ENCODE data around the gene COL6A1.

The COL6A1 gene, protein sequence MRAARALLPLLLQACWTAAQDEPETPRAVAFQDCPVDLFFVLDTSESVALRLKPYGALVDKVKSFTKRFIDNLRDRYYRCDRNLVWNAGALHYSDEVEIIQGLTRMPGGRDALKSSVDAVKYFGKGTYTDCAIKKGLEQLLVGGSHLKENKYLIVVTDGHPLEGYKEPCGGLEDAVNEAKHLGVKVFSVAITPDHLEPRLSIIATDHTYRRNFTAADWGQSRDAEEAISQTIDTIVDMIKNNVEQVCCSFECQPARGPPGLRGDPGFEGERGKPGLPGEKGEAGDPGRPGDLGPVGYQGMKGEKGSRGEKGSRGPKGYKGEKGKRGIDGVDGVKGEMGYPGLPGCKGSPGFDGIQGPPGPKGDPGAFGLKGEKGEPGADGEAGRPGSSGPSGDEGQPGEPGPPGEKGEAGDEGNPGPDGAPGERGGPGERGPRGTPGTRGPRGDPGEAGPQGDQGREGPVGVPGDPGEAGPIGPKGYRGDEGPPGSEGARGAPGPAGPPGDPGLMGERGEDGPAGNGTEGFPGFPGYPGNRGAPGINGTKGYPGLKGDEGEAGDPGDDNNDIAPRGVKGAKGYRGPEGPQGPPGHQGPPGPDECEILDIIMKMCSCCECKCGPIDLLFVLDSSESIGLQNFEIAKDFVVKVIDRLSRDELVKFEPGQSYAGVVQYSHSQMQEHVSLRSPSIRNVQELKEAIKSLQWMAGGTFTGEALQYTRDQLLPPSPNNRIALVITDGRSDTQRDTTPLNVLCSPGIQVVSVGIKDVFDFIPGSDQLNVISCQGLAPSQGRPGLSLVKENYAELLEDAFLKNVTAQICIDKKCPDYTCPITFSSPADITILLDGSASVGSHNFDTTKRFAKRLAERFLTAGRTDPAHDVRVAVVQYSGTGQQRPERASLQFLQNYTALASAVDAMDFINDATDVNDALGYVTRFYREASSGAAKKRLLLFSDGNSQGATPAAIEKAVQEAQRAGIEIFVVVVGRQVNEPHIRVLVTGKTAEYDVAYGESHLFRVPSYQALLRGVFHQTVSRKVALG

GRCh38 chr21:45981151-45982091 lies at the start of gene COL6A1:
TSS of gene COL6A1 (plus strand) at chr21:45981770. CDS start at chr21:45981851, 81 bp downstream.
- TF ChIP-seq, protein P1, sequence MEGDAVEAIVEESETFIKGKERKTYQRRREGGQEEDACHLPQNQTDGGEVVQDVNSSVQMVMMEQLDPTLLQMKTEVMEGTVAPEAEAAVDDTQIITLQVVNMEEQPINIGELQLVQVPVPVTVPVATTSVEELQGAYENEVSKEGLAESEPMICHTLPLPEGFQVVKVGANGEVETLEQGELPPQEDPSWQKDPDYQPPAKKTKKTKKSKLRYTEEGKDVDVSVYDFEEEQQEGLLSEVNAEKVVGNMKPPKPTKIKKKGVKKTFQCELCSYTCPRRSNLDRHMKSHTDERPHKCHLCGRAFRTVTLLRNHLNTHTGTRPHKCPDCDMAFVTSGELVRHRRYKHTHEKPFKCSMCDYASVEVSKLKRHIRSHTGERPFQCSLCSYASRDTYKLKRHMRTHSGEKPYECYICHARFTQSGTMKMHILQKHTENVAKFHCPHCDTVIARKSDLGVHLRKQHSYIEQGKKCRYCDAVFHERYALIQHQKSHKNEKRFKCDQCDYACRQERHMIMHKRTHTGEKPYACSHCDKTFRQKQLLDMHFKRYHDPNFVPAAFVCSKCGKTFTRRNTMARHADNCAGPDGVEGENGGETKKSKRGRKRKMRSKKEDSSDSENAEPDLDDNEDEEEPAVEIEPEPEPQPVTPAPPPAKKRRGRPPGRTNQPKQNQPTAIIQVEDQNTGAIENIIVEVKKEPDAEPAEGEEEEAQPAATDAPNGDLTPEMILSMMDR (IDR thresholded peaks at IDR 0.05; ENCODE audit: low read depth, low read length, missing control alignments): no peak
- H3K4me3 ChIP-seq (ENCODE audit: low read depth, low read length): peak within 1 kb of the TSS; percentile 3; the same call in 1 of the 2 replicates
- DNase-seq (ENCODE audit: low read depth): no peak

- no peak overlapping the region for H3K4me3 ChIP-seq (ENCODE audit: low read depth, low read length)
- TF ChIP-seq, protein P1 (IDR thresholded peaks at IDR 0.05; ENCODE audit: low read depth, low read length, missing control alignments): no peak
- no peak for DNase-seq (ENCODE audit: low read depth)
Measured at GRCh38 chr21:45932922-45933502, 48.6 kb upstream of the COL6A1 start.

- no peak overlapping the region for H3K4me3 ChIP-seq (ENCODE audit: low read depth, low read length)
- no peak for DNase-seq (ENCODE audit: low read depth)
- TF ChIP-seq, protein P1 (IDR thresholded peaks at IDR 0.05; ENCODE audit: low read depth, low read length, missing control alignments): no peak
Measured at GRCh38 chr21:45934085-45934484, 47.5 kb upstream of the COL6A1 start.

DNA sequence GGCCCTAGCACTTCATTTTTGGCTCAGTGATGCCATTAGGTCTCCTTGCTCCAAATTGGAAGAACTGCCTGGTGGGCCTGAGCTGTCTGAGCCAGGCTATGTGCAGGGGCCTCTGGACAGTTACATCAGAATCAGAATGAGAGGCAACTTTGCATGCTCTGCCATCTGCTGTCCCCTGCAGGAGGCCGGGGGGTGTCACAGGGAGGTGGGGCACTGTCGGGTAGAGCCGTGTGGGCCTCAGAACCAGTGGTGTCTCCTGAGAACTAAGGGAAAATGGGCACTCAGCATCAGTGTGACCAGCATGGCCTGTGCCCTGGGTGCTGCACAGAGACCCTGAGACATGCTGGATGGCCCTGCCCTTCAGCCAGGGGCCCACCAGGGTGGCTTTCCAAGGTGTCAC lies 47.0 kb upstream of the COL6A1 start:
- TF ChIP-seq, protein P1 (IDR thresholded peaks at IDR 0.05; ENCODE audit: low read depth, low read length, missing control alignments): no peak
- no peak for DNase-seq (ENCODE audit: low read depth)
- no peak overlapping the region for H3K4me3 ChIP-seq (ENCODE audit: low read depth, low read length)

- no peak for DNase-seq (ENCODE audit: low read depth)
- no peak overlapping the region for H3K4me3 ChIP-seq (ENCODE audit: low read depth, low read length)
- TF ChIP-seq, protein P1 (IDR thresholded peaks at IDR 0.05; ENCODE audit: low read depth, low read length, missing control alignments): no peak
Measured at GRCh38 chr21:45935628-45936027, 45.9 kb upstream of the COL6A1 start.
